Naive B cell (primary cell): ENCODE data around the gene OR52D1. TPM values are rescaled to one million over a fixed set of nuclear protein-coding genes. Genes with fewer than 3 reads are reported as not detected.

ENCODE experiments used
- ATAC-seq, 2 donors: fragments of 150-1000 bp; cut with Tn5 transposase; 2 replicates each; pipeline ENCODE4 v1.10.0; 2021; ENCODE audit warnings: low read depth in 2 of 2, mild to moderate bottlenecking in 2 of 2, moderate library complexity in 2 of 2
- DNase-seq: peaks from one replicate; pipeline ENCODE4 v3.0.0; 2022
- H3K27ac Mint-ChIP-seq, 6 donors: one replicate each; pipeline ENCODE4 v1.8.0; 2020 to 2022; ENCODE audit warnings: mild to moderate bottlenecking in 6 of 6, mixed read lengths in 6 of 6, moderate library complexity in 5 of 6, inconsistent platforms in 2 of 6
- H3K27me3 Mint-ChIP-seq, 3 donors: one replicate each; pipeline ENCODE4 v1.8.0; 2021 to 2022; ENCODE audit warnings: mixed read lengths in 3 of 3, mild to moderate bottlenecking in 1 of 3
- H3K36me3 Mint-ChIP-seq, 2 donors: one replicate each; pipeline ENCODE4 v1.8.0; 2020 to 2022; ENCODE audit warnings: mixed read lengths in 2 of 2, inconsistent platforms in 1 of 2, mild to moderate bottlenecking in 1 of 2
- H3K4me1 Mint-ChIP-seq, 3 donors: one replicate each; pipeline ENCODE4 v1.8.0; 2020 to 2022; ENCODE audit warnings: mixed read lengths in 3 of 3, inconsistent platforms in 1 of 3, mild to moderate bottlenecking in 1 of 3, moderate library complexity in 1 of 3
- H3K4me3 Mint-ChIP-seq, 8 donors: one replicate each; pipeline ENCODE4 v1.8.0; 2020 to 2022; ENCODE audit warnings: mild to moderate bottlenecking in 8 of 8, mixed read lengths in 8 of 8, moderate library complexity in 8 of 8, inconsistent platforms in 2 of 8
- H3K9me3 Mint-ChIP-seq, 7 donors: one replicate each; pipeline ENCODE4 v1.8.0; 2020 to 2022; ENCODE audit warnings: mixed read lengths in 7 of 7, mild to moderate bottlenecking in 5 of 7, inconsistent platforms in 2 of 7, moderate library complexity in 1 of 7
- polyA plus RNA-seq, 6 donors: library from polyadenylated mRNA; unstranded; fragments of 300-500 nt; fragmentation: Illumina TruSeq; gene quantifications; one replicate each; pipeline ENCODE4 v1.2.3, GENCODE V29; 2021; ENCODE audit warnings: low read depth in 6 of 6

Gene OR52D1
- not detected for polyA plus RNA-seq

DNA sequence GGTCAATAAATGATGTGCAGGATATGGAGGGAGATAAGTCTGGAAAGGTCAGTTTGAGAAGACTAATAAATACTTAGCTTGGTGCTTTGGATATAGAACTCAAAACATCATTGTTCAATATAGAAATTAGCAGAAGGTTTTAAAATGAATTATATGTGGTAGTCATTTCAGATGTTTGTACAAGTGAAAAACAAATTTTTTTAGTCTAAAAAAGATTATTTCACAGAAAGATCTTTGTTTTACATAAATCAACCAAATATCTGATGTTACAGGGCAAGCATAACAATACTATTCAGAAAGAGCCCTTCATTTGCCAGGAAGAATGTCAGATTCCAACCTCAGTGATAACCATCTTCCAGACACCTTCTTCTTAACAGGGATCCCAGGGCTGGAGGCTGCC, at the start of gene OR52D1:
Gene OR52D1, plus strand, starts transcription at position 301 of the 400 bp plus-strand sequence. Its CDS starts 22 bp downstream, at position 323.
- Mint-ChIP-seq H3K4me1 (no peaks in the 10 kb centered on the region), H3K27me3 (peaks cover 5 to 7% (median 6%) of the 10 kb centered on the region in 3 donors), H3K4me3 (no peak within 1 kb of the TSS), H3K36me3 (no peaks in the 10 kb centered on the region), H3K27ac (no peak within 1 kb of the TSS), H3K9me3 (peaks cover 0 to 4% (median 1%) of the 10 kb centered on the region in 7 donors)
- DNase-seq (no peak), ATAC-seq (no peak)

DNA sequence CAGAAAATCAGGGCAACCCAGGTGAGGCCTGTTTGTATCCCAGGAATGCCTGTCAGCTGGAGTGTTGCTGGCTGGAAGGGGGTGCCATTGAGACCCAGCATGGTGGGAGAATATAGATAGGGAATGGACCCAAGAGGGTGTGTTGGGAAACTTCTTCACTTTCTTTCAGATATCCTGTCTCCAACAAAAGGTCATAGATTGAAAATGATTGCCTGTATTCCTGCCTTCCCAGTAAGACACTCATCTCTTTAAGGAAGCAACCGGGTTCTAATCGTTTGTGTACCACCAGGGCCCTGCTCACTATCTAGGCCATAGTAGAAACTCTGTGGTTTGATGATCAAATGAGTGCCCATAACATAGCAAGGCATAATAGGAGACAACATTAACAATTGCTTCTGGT, 47.1 kb upstream of the OR52D1 start, which contains the start of gene OR51I1:
Gene OR51I1, minus strand, starts transcription at position 101 of the 400 bp plus-strand sequence. Its CDS starts 0 bp downstream, at position 101.
- no peak for DNase-seq
- ATAC-seq: no peak
- H3K27ac Mint-ChIP-seq: no peak within 1 kb of the TSS
- peaks cover 0 to 10% (median 0%) of the 10 kb centered on the region in 7 donors for H3K9me3 Mint-ChIP-seq
- H3K36me3 Mint-ChIP-seq: no peaks in the 10 kb centered on the region
- H3K4me1 Mint-ChIP-seq: no peaks in the 10 kb centered on the region
- H3K27me3 Mint-ChIP-seq: peaks cover 17 to 28% (median 18%) of the 10 kb centered on the region in 3 donors
- no peak within 1 kb of the TSS for H3K4me3 Mint-ChIP-seq

DNA sequence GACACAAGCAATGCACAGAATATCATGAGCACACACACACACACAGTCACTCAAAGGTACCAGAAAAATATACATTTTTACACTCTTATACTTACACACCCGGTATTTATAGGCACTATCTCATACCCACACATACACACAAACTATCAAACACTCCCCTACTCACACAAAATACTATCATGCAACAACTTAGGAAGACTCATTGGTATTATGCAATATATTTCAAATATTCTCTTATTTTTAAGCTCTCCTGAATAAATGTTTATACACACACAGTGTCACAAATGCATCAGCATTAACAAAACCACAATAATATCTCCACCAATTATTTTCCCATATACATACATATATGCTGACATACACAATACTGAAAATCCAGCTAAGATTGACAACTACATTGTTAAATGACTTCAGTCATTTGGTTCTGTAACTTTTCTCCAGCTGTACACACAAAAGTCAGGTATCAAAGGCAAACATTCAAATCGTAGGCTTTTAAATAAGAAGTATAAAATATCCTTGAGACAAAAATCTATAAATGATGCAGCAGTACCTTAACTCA, 44.6 kb upstream of the OR52D1 start:
- DNase-seq: no peak
- no peaks in the 10 kb centered on the region for H3K4me1 Mint-ChIP-seq
- H3K36me3 Mint-ChIP-seq: no peaks in the 10 kb centered on the region
- ATAC-seq: no peak
- no peak overlapping the region for H3K27ac Mint-ChIP-seq
- peaks cover 18 to 28% (median 25%) of the 10 kb centered on the region in 3 donors for H3K27me3 Mint-ChIP-seq
- peaks cover 0 to 10% (median 0%) of the 10 kb centered on the region in 7 donors for H3K9me3 Mint-ChIP-seq
- no peak overlapping the region for H3K4me3 Mint-ChIP-seq

DNA sequence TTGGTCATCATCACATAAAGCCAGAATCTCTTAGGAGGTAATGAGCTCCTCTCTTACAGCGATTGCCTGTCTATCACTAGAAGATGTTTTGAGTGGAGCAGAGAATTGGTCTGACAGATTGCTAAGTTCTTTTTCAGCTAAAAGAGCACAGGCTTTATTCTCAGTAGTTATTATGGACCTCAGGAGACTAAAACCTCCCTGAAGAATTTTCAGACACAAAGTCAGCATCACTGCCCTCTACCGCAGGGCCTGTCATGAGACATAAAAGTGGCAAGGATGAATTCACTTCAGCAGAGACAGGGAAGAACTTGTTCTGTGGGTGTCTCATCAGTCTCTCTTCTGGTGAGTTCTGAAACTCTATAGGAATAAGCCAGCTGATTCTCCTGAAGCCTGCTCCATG, 39.5 kb upstream of the OR52D1 start, which contains the start of gene OR51I2:
Gene OR51I2, plus strand, starts transcription at position 301 of the 400 bp plus-strand sequence. CDS start 4,166 bp downstream, outside the sequence.
- H3K27me3 Mint-ChIP-seq: peaks cover 12 to 16% (median 12%) of the 10 kb centered on the region in 3 donors
- no peaks in the 10 kb centered on the region for H3K36me3 Mint-ChIP-seq
- peaks cover 0 to 2% (median 0%) of the 10 kb centered on the region in 7 donors for H3K9me3 Mint-ChIP-seq
- ATAC-seq: no peak
- no peaks in the 10 kb centered on the region for H3K4me1 Mint-ChIP-seq
- no peak within 1 kb of the TSS for H3K4me3 Mint-ChIP-seq
- no peak for DNase-seq
- no peak within 1 kb of the TSS for H3K27ac Mint-ChIP-seq

DNA sequence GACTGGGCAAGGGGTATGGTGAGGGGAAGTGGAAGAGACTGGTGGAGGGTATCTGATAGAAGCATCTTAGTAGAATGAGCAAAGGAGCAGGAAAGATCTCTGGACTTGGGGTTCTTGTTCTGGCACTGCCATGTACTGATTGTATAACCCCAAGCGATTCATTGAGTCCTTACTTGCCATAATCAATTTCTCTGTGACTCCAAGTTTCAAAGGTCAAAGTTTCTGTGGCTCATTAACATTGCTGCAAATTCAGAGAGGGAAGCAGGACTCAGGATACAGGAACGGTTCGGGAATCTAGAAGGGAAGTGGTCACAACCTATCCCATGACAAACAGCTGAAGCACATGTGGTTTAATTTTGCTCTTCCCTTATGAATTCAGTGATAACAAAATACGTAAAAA, 39.1 kb upstream of the OR52D1 start:
- no peaks in the 10 kb centered on the region for H3K36me3 Mint-ChIP-seq
- no peaks in the 10 kb centered on the region for H3K4me1 Mint-ChIP-seq
- ATAC-seq (no peak), DNase-seq (no peak)
- no peak overlapping the region for H3K27ac Mint-ChIP-seq
- peaks cover 0 to 2% (median 0%) of the 10 kb centered on the region in 7 donors for H3K9me3 Mint-ChIP-seq
- peaks cover 8 to 17% (median 10%) of the 10 kb centered on the region in 3 donors for H3K27me3 Mint-ChIP-seq
- no peak overlapping the region for H3K4me3 Mint-ChIP-seq

DNA sequence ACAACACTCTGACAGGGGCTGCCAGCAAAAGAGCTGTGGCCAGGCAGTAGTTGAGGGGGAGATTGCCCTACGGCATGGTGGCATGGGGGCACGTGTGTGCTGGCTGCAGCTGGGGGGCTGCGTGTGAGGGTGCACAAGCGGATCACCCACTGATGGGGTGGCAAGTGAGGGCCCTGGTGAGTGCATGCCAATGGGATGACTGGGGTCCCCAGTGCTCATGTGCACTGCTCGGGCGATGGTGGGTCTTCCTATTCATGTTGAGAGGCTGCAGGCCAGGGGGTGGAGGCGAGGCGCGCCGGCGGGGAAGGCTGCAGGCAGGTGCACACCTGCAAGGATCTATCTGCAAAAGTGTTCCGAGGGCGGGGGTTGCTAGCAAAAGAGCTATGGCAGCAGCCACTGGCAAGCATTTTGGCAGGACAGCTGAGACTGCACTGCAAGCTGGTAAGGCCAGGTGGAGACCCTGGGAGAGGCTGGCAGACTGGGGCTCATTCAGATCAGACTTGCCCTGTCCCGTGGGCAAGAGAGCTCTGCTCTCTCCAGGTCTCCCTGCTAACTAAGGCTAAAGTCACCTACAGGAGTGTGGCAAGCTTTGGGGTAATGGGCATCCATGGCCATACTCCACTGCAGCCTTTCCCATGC, 27.4 kb upstream of the OR52D1 start:
- no peak overlapping the region for H3K4me3 Mint-ChIP-seq
- H3K36me3 Mint-ChIP-seq: peaks cover 0 to 4% of the 10 kb centered on the region in 2 donors
- peaks cover 0 to 12% (median 6%) of the 10 kb centered on the region in 7 donors for H3K9me3 Mint-ChIP-seq
- H3K27ac Mint-ChIP-seq: no peak overlapping the region
- ATAC-seq (no peak), DNase-seq (no peak)
- H3K27me3 Mint-ChIP-seq: peaks cover 3 to 18% (median 13%) of the 10 kb centered on the region in 3 donors
- H3K4me1 Mint-ChIP-seq: no peaks in the 10 kb centered on the region

DNA sequence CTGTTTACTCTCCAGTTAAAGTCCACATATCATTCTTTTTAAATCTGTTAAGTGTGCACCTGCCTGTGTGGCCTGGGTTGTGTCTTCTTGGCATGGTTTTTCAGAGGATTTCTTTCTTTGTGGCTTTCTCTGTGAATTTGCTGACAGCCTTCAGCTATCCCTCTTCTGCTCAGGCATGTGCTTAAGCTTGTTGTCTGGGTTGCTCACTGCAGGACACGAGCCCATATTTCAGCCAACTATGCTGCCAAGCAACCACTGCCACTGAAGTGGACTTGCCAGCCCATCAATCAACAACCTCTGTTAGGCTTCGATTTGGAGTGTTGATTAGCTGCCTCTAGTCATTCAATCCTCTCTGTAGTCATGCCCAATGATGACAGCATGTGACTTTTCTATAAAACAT, 21.0 kb upstream of the OR52D1 start:
- peaks cover 0 to 3% (median 0%) of the 10 kb centered on the region in 7 donors for H3K9me3 Mint-ChIP-seq
- no peak overlapping the region for H3K27ac Mint-ChIP-seq
- H3K4me3 Mint-ChIP-seq: no peak overlapping the region
- peaks cover 17 to 22% (median 20%) of the 10 kb centered on the region in 3 donors for H3K27me3 Mint-ChIP-seq
- no peak for ATAC-seq
- no peaks in the 10 kb centered on the region for H3K36me3 Mint-ChIP-seq
- H3K4me1 Mint-ChIP-seq: no peaks in the 10 kb centered on the region
- DNase-seq: no peak

DNA sequence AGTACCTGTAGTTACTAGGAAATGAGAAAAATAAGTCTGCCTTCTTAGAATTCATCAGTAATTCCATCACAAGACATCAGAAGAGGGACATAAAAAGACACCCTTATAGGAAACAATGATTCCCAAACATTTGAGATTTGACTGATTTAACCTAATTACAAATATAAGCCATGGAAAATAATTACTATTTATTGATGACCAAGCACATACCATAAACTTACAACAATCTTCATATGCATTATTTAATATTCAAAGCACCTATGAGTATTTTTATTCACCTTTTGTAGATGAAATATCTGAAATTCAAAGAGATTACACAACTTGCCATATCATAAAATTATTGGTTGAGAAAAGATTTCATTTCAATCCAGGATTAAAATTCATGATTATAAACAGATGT, 14.6 kb upstream of the OR52D1 start:
- Mint-ChIP-seq H3K4me1 (no peaks in the 10 kb centered on the region), H3K9me3 (no peaks in the 10 kb centered on the region), H3K36me3 (no peaks in the 10 kb centered on the region), H3K27ac (no peak overlapping the region), H3K4me3 (no peak overlapping the region), H3K27me3 (peaks cover 21 to 39% (median 24%) of the 10 kb centered on the region in 3 donors)
- DNase-seq (no peak), ATAC-seq (no peak)

DNA sequence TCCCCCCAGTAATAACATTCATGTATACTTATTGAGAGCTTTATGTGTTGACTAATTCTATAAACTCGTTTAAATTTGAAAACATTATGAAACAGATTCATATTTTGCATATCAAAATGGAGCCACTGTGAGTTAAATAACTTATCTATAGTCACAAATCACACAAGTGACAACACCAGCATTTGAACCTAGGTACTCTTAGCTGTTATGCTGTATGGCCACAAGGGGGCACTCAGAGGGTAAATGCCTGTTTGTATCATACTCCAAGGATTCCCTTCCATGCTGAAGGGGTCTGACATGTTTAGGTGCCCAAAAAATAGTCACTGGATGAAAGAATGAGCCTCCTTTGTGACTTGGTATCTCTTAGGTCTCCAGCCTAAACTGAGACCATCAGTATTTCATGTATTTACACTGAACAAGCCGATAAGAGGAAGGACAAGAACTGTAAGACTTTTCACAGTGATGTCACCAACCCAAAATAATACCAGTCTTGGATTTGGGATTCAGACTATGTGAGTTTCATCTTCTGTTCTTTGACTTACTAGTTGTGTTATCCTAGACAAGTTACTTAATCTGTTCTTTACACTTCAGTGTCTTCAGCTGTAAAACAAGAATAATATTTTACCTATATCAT, 12.2 kb upstream of the OR52D1 start:
- H3K27me3 Mint-ChIP-seq: peaks cover 11 to 26% (median 14%) of the 10 kb centered on the region in 3 donors
- H3K4me3 Mint-ChIP-seq: no peak overlapping the region
- H3K27ac Mint-ChIP-seq: no peak overlapping the region
- peak in 1 of 2 donors; percentile 27 for ATAC-seq
- DNase-seq: peak; percentile 32
- peaks cover 0 to 2% (median 0%) of the 10 kb centered on the region in 7 donors for H3K9me3 Mint-ChIP-seq
- H3K4me1 Mint-ChIP-seq: no peaks in the 10 kb centered on the region
- H3K36me3 Mint-ChIP-seq: no peaks in the 10 kb centered on the region

DNA sequence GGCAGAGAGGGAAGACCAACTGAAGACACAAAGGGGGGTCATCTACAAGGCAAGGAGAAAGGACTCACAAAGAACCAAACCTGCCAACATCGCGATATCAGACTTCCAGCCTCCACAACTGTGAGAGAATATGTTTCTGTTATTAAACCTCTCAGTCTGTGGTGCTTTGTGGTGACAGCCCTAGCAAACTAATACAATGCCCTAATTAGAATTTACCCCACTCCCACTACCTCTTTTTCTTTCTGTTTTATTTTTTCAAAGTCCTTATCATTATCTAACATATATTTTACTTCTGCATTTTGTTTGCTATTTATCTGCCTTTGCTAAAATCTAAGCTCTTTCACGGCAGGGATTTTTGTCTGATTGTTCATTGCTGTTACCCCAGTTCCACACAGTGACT, 2.5 kb upstream of the OR52D1 start:
- Mint-ChIP-seq H3K27ac (no peak overlapping the region), H3K27me3 (peaks cover under 1 to 6% (median 2%) of the 10 kb centered on the region in 3 donors), H3K4me3 (peak overlapping the region in 1 of 8 donors; percentile 3), H3K4me1 (no peaks in the 10 kb centered on the region), H3K9me3 (peaks cover 0 to 4% (median 1%) of the 10 kb centered on the region in 7 donors), H3K36me3 (no peaks in the 10 kb centered on the region)
- DNase-seq (no peak), ATAC-seq (no peak)

DNA sequence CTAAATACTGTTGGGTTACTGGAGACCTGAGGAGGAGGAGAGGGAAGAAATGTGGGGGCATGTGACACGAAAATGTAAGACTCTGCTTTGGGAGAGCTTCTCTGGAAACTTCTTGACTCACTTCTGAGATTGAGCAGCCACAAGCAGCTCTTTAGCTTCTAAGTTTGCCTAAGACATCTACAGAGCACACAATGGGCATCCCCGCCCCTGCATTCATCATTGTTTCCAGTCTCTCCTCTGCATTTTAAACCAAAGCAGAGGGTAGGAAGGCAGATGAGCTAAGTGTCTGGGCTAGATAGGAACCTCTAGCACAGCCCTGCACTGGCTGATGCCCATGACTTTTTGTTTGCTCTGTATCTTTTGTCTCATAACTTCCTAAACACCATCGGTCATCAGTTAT, 2.1 kb upstream of the OR52D1 start:
- peaks cover 0 to 4% (median 1%) of the 10 kb centered on the region in 7 donors for H3K9me3 Mint-ChIP-seq
- H3K4me1 Mint-ChIP-seq: no peaks in the 10 kb centered on the region
- no peak for ATAC-seq
- no peak overlapping the region for H3K27ac Mint-ChIP-seq
- H3K27me3 Mint-ChIP-seq: peaks cover 5 to 6% (median 6%) of the 10 kb centered on the region in 3 donors
- peak overlapping the region in 1 of 8 donors; percentile 3 for H3K4me3 Mint-ChIP-seq
- no peaks in the 10 kb centered on the region for H3K36me3 Mint-ChIP-seq
- no peak for DNase-seq

DNA sequence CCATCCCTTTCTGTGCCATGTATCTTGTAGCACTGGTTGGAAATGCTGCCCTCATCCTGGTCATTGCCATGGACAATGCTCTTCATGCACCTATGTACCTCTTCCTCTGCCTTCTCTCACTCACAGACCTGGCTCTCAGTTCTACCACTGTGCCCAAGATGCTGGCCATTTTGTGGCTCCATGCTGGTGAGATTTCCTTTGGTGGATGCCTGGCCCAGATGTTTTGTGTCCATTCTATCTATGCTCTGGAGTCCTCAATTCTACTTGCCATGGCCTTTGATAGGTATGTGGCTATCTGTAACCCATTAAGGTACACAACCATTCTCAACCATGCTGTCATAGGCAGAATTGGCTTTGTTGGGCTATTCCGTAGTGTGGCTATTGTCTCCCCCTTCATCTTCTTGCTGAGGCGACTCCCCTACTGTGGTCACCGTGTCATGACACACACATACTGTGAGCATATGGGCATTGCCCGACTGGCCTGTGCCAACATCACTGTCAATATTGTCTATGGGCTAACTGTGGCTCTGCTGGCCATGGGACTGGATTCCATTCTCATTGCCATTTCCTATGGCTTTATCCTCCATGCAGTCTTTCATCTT, 414 bp downstream of the OR52D1 start:
- peaks cover 0 to 2% (median under 1%) of the 10 kb centered on the region in 7 donors for H3K9me3 Mint-ChIP-seq

DNA sequence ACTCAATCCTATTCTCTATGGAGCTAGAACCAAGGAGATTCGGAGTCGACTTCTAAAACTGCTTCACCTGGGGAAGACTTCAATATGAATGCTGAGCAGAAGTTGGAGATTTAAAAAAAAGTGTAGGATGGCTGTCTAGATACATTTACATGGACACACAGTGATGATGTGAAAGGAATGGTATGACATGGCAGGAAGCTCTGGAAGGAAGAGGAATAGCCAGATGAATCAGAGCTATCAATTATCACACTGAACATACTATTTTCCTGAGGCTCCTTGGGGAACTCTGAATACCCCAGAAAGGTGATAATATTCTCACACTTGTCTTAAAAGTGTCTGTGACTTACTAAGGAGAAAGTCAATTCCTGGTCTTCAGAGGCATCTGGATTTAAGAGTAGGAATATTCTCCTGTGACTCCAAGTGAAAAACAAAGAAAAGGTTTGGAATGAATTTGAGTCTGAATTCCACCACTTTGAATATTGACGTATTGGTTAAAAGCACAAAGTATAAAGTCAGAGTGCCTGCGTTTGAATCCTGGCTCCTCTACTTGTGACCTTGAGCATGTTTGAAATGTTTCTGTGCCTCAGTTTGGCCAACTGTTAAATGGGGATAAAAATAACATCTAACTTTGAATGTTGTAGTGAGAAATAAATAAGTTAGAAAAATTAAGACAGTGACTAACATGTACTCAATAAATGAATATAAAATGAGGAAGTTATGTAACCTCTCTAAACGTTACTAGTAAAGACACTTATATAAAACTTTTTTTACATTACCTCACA, 1.3 kb downstream of the OR52D1 start:
- H3K4me1 Mint-ChIP-seq: no peaks in the 10 kb centered on the region
- DNase-seq: no peak
- ATAC-seq: no peak
- H3K36me3 Mint-ChIP-seq: no peaks in the 10 kb centered on the region
- no peak overlapping the region for H3K4me3 Mint-ChIP-seq
- no peaks in the 10 kb centered on the region for H3K9me3 Mint-ChIP-seq
- H3K27ac Mint-ChIP-seq: no peak overlapping the region
- peaks cover 0 to 15% (median 5%) of the 10 kb centered on the region in 3 donors for H3K27me3 Mint-ChIP-seq

More for the DNA sequence above, 414 bp downstream of the OR52D1 start:
- Mint-ChIP-seq H3K4me1 (no peaks in the 10 kb centered on the region), H3K27me3 (peaks cover 2 to 8% (median 5%) of the 10 kb centered on the region in 3 donors), H3K27ac (no peak overlapping the region), H3K36me3 (no peaks in the 10 kb centered on the region), H3K4me3 (no peak overlapping the region)
- ATAC-seq (no peak), DNase-seq (no peak)
